ENCODE results near the gene LTBP2. TPM values are rescaled to one million over a fixed set of nuclear protein-coding genes. Genes with fewer than 3 reads are reported as not detected.

The LTBP2 gene
- total and polyA plus RNA-seq, 2 of the 8 experiments (the other 6 are each of a cell fraction or from before 2014, with no cell fraction given), result 0.48 to 0.89 TPM

DNA sequence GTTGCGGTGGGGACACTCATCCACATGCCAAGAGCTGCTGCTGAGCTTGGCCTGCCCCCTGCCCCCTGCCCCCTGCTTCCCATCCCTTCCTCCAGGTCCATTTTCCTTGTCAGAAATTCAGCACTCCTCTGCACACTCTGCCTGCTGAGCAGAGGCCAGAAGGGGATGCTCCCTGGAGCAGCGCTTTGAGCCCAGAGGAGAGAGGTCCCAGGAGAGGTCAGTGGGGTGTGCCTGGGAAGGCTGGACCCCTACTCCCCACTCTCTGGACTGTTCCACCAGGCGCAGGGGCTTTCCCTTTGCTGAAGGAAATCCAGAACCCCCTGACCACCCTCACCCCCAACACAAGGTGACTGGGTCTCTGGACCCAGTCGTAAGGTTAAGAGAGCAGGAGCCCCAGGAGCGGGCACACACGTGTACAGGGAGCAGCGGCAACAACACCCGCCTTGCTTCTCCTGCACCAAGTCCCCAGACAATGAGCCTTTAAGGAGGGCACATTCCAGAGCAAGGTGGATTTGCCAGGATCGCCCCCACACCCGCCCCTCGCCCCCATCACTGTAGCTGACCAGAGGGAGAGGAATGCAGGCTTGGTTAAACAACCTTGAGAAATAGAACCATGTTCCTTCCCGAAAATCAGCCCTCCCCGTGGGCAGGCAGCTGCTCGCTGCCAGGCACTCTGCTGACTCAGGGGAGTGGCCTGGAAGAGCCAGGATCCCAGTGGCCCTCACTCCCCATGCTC, 87.8 kb downstream of the LTBP2 start:
- 84% methylated on average over 10 of the region's 14 CpGs; no CpG with 5 or more reads in 1 of the 2 experiments for WGBS, 2 experiments (ENCODE audit: extremely low coverage in 1 of 2, insufficient coverage in 1 of 2, insufficient read length in 1 of 2, insufficient replicate concordance in 2 of 2, low coverage in 1 of 2, low lambda C conversion rate in 2 of 2, missing lambda C conversion rate in 1 of 2)

More for the DNA sequence above, 87.8 kb downstream of the LTBP2 start:
- H3K56ac ChIP-seq (replicated peaks; ENCODE audit: insufficient read length, low read depth, low read length), result no peak overlapping the region
- DNase-seq (ENCODE audit: low read depth in 1 of 2, low spot score in 2 of 2), result no peak
- no peak overlapping the region for H2AK5ac ChIP-seq (ENCODE audit: low read depth, low read length)
- H3K9ac ChIP-seq (replicated peaks in 1 of 4; ENCODE audit: extremely low read depth in 1 of 4, low read depth in 3 of 4, low read length in 3 of 4), result no peak overlapping the region
- H3K18ac ChIP-seq (ENCODE audit: extremely low read depth, low read length), result no peak overlapping the region
- no peaks in the 10 kb centered on the region for H4K20me1 ChIP-seq (replicated peaks in 1 of 2; ENCODE audit: control insufficient read depth in 1 of 2, insufficient read depth in 2 of 2, low read length in 2 of 2)
- no peaks in the 10 kb centered on the region for H3K36me3 ChIP-seq (ENCODE audit: control insufficient read depth in 2 of 4, insufficient read depth in 4 of 4, low read length in 3 of 4)
- no peak overlapping the region for H2BK15ac ChIP-seq (ENCODE audit: low read length)
- H2AFZ ChIP-seq (ENCODE audit: low read length), result no peak overlapping the region
- FAIRE-seq, result no peak
- H2BK5ac ChIP-seq (ENCODE audit: low read depth, low read length), result no peak overlapping the region
- no peak overlapping the region for H3K4me2 ChIP-seq (ENCODE audit: insufficient read depth in 1 of 2, low read depth in 2 of 2, low read length in 2 of 2)
- H3K9me3 ChIP-seq (ENCODE audit: insufficient read depth in 2 of 2, low read depth in 1 of 2, low read length in 1 of 2), result no peaks in the 10 kb centered on the region
- TF ChIP-seq PHF8 (conservative IDR thresholded peaks at IDR 0.05; ENCODE audit: low read depth, low read length) (no peak), SIRT6 (IDR thresholded peaks at IDR 0.05; ENCODE audit: low read length) (no peak), SUZ12 (IDR thresholded peaks at IDR 0.05; ENCODE audit: low read length) (no peak), SAP30 (IDR thresholded peaks at IDR 0.05; ENCODE audit: insufficient read depth, insufficient replicate concordance, low read length) (no peak), ASH2L (IDR thresholded peaks at IDR 0.05; ENCODE audit: low read length) (no peak), SP4 (IDR thresholded peaks at IDR 0.05; ENCODE audit: low read length) (no peak), KDM5A (IDR thresholded peaks at IDR 0.05; ENCODE audit: low read length) (no peak), EZH2 (IDR thresholded peaks at IDR 0.05; ENCODE audit: low read depth, low read length, severe bottlenecking) (no peak)
- H4K8ac ChIP-seq (ENCODE audit: extremely low read depth, insufficient read depth, low read length), result no peak overlapping the region
- no peak overlapping the region for H2BK20ac ChIP-seq (ENCODE audit: low read length)
- POLR2A ChIA-PET (ENCODE audit: partially characterized antibody), result interaction anchor here (2.9 kb wide), 1 partner anchor 31 kb away, joined by 6 read pairs; the partner anchor contains the start of genes ISCA2 and NPC2
- H3K4me3 ChIP-seq (ENCODE audit: extremely low read depth in 1 of 4, insufficient read depth in 2 of 4, low read depth in 3 of 4, low read length in 4 of 4), result no peak overlapping the region
- H3K14ac ChIP-seq (ENCODE audit: insufficient read length), result no peak overlapping the region
- peaks cover 0 to 6% (median 3%) of the 10 kb centered on the region in 4 experiments; a peak in 3 of 7 replicates for H3K4me1 ChIP-seq (replicated peaks in 1 of 4; ENCODE audit: control insufficient read depth in 3 of 4, insufficient read depth in 4 of 4, low read length in 3 of 4)
- H3K79me1 ChIP-seq (ENCODE audit: low read depth, low read length), result no peaks in the 10 kb centered on the region
- H3K27ac ChIP-seq (ENCODE audit: low read depth, low read length), result no peak overlapping the region
- H4K5ac ChIP-seq (ENCODE audit: insufficient read length, low read depth, low read length), result no peak overlapping the region
- H3K23me2 ChIP-seq (ENCODE audit: low read depth, low read length), result no peaks in the 10 kb centered on the region
- no peaks in the 10 kb centered on the region for H3K79me2 ChIP-seq (ENCODE audit: control insufficient read depth in 1 of 2, insufficient read depth in 2 of 2, low read length in 2 of 2)
- H3K27me3 ChIP-seq (replicated peaks in 1 of 4; ENCODE audit: control insufficient read depth in 3 of 4, extremely low read depth in 1 of 4, insufficient read depth in 3 of 4, low read length in 3 of 4), result no peaks in the 10 kb centered on the region; a peak in 1 of 7 replicates
- H3K4ac ChIP-seq (replicated peaks; ENCODE audit: insufficient read length, low read depth, low read length), result no peak overlapping the region
- H4K91ac ChIP-seq (replicated peaks; ENCODE audit: insufficient read length, low read length), result no peak overlapping the region
- no peak overlapping the region for H2BK120ac ChIP-seq (replicated peaks; ENCODE audit: low read depth, low read length)
- H3K23ac ChIP-seq (ENCODE audit: insufficient read length), result no peak overlapping the region
- H2BK12ac ChIP-seq (ENCODE audit: low read depth, low read length), result no peak overlapping the region
- CTCF ChIA-PET (ENCODE audit: partially characterized antibody), result interaction anchor here (1.3 to 7.5 kb wide), 5 partner anchors 16 to 85 kb away, joined by 4 to 61 read pairs (median 15); no protein-coding TSS in a partner anchor

All from H1 (cell line).